Measurements from ENCODE around the gene CXCL12.

DNA sequence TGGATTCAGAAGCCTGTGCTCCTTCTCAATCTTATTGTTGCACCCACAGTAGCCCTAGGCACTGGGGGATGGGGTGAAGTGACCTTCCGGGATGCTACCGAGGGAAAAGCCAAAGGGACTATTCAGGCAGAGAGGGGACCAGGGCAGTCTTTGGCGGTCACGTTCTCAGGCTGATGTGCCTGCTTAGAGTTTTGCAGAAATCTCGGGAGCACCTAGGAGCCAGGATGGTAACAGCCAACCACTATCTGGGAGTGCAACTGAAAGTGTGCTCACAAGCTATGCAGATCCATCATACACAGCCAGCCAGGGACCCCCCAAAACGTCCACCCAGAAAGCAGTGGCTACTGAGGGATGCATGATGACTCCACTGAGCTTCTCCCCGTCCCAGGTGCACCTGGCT is 52.4 kb downstream of the CXCL12 start:
- TF ChIP-seq, protein P1, sequence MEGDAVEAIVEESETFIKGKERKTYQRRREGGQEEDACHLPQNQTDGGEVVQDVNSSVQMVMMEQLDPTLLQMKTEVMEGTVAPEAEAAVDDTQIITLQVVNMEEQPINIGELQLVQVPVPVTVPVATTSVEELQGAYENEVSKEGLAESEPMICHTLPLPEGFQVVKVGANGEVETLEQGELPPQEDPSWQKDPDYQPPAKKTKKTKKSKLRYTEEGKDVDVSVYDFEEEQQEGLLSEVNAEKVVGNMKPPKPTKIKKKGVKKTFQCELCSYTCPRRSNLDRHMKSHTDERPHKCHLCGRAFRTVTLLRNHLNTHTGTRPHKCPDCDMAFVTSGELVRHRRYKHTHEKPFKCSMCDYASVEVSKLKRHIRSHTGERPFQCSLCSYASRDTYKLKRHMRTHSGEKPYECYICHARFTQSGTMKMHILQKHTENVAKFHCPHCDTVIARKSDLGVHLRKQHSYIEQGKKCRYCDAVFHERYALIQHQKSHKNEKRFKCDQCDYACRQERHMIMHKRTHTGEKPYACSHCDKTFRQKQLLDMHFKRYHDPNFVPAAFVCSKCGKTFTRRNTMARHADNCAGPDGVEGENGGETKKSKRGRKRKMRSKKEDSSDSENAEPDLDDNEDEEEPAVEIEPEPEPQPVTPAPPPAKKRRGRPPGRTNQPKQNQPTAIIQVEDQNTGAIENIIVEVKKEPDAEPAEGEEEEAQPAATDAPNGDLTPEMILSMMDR (IDR thresholded peaks at IDR 0.05 in 2 of 3, conservative IDR thresholded peaks at IDR 0.05 in 1 of 3; ENCODE audit: borderline replicate concordance in 1 of 3, insufficient read depth in 1 of 3, low read depth in 2 of 3, low read length in 2 of 3), result no peak
- TF ChIP-seq POLR2AphosphoS5 (IDR thresholded peaks at IDR 0.05; ENCODE audit: low read depth, low read length) (no peak), EZH2phosphoT487 (IDR thresholded peaks at IDR 0.05; ENCODE audit: borderline replicate concordance) (no peak), POLR2A (IDR thresholded peaks at IDR 0.05; ENCODE audit: borderline replicate concordance, extremely low read depth, insufficient read depth, insufficient read length) (no peak), CEBPB (IDR thresholded peaks at IDR 0.05; ENCODE audit: low read depth) (no peak), YY1 (IDR thresholded peaks at IDR 0.05; ENCODE audit: extremely low read depth, insufficient replicate concordance, low read depth, low read length) (no peak), RAD21 (IDR thresholded peaks at IDR 0.05; ENCODE audit: low read depth) (no peak)
- TF ChIP-seq, protein P2, sequence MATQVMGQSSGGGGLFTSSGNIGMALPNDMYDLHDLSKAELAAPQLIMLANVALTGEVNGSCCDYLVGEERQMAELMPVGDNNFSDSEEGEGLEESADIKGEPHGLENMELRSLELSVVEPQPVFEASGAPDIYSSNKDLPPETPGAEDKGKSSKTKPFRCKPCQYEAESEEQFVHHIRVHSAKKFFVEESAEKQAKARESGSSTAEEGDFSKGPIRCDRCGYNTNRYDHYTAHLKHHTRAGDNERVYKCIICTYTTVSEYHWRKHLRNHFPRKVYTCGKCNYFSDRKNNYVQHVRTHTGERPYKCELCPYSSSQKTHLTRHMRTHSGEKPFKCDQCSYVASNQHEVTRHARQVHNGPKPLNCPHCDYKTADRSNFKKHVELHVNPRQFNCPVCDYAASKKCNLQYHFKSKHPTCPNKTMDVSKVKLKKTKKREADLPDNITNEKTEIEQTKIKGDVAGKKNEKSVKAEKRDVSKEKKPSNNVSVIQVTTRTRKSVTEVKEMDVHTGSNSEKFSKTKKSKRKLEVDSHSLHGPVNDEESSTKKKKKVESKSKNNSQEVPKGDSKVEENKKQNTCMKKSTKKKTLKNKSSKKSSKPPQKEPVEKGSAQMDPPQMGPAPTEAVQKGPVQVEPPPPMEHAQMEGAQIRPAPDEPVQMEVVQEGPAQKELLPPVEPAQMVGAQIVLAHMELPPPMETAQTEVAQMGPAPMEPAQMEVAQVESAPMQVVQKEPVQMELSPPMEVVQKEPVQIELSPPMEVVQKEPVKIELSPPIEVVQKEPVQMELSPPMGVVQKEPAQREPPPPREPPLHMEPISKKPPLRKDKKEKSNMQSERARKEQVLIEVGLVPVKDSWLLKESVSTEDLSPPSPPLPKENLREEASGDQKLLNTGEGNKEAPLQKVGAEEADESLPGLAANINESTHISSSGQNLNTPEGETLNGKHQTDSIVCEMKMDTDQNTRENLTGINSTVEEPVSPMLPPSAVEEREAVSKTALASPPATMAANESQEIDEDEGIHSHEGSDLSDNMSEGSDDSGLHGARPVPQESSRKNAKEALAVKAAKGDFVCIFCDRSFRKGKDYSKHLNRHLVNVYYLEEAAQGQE (IDR thresholded peaks at IDR 0.05; ENCODE audit: low read depth), result no peak
- TF ChIP-seq, protein P3, sequence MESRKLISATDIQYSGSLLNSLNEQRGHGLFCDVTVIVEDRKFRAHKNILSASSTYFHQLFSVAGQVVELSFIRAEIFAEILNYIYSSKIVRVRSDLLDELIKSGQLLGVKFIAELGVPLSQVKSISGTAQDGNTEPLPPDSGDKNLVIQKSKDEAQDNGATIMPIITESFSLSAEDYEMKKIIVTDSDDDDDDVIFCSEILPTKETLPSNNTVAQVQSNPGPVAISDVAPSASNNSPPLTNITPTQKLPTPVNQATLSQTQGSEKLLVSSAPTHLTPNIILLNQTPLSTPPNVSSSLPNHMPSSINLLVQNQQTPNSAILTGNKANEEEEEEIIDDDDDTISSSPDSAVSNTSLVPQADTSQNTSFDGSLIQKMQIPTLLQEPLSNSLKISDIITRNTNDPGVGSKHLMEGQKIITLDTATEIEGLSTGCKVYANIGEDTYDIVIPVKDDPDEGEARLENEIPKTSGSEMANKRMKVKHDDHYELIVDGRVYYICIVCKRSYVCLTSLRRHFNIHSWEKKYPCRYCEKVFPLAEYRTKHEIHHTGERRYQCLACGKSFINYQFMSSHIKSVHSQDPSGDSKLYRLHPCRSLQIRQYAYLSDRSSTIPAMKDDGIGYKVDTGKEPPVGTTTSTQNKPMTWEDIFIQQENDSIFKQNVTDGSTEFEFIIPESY (IDR thresholded peaks at IDR 0.05; ENCODE audit: extremely low read depth, insufficient replicate concordance, low read length), result no peak
- TF ChIP-seq, protein P4, sequence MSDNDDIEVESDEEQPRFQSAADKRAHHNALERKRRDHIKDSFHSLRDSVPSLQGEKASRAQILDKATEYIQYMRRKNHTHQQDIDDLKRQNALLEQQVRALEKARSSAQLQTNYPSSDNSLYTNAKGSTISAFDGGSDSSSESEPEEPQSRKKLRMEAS (IDR thresholded peaks at IDR 0.05), result no peak
